ENCODE data around the gene PTH2R. TPM values are rescaled to one million over a fixed set of nuclear protein-coding genes. Genes with fewer than 3 reads are reported as not detected.
A peak's percentile ranks its signal among the peaks of the same experiment; 100 is the strongest.

PTH2R gene
- polyA plus RNA-seq (2013) = 3.0 TPM

- ChIA-PET CTCF (interaction anchor here (0.6 to 1.9 kb wide), 8 partner anchors 9 to 927 kb away, joined by 3 to 10 read pairs (median 4); no protein-coding TSS in a partner anchor), POLR2A (interaction anchor here (0.5 to 0.6 kb wide), 4 partner anchors 54 to 1154 kb away, joined by 3 to 4 read pairs (median 4); no protein-coding TSS in a partner anchor)
- peak; percentile 10 to 66 (median 56) for DNase-seq
- H3K27me3 ChIP-seq (replicated peaks in 2 of 5; ENCODE audit: control insufficient read depth in 4 of 5, insufficient read depth in 5 of 5, low read length in 4 of 5) = peaks cover 14 to 52% (median 24%) of the 10 kb centered on the region in 5 experiments
- peaks cover 0 to 16% (median 9%) of the 10 kb centered on the region in 4 experiments for H3K4me1 ChIP-seq (ENCODE audit: control extremely low read depth in 1 of 4, control insufficient read depth in 4 of 4, insufficient read depth in 4 of 4, low read length in 3 of 4)
- no peaks in the 10 kb centered on the region for H3K36me3 ChIP-seq (ENCODE audit: control insufficient read depth in 4 of 4, insufficient read depth in 4 of 4, low read length in 3 of 4)
- no peaks in the 10 kb centered on the region for H3K9me3 ChIP-seq (ENCODE audit: control extremely low read depth in 1 of 5, control insufficient read depth in 4 of 5, insufficient read depth in 2 of 5, low read depth in 1 of 5, low read length in 4 of 5)
- WGBS (ENCODE audit: insufficient coverage) = 4% methylated on average over 75 of the region's 82 CpGs
- no peak within 1 kb of the TSS for H3K27ac ChIP-seq (ENCODE audit: insufficient read depth in 1 of 2, low read depth in 1 of 2, low read length in 2 of 2, poor library complexity in 1 of 2, severe bottlenecking in 2 of 2)
- H3K4me3 ChIP-seq (ENCODE audit: control insufficient read depth in 1 of 7, extremely low read depth in 1 of 7, insufficient read depth in 4 of 7, low read depth in 2 of 7, low read length in 6 of 7) = peak within 1 kb of the TSS; percentile 18 to 64 (median 33)
These were observed at the start of gene PTH2R for GRCh38 chr2:208406474-208407451. TSS of gene PTH2R (plus strand) at chr2:208406792. CDS start at chr2:208407044, 252 bp downstream.

GRCh38 chr2:208356846-208357574, 49.6 kb upstream of the PTH2R start:
- Histone ChIP-seq H3K4me3 (ENCODE audit: control insufficient read depth in 1 of 7, extremely low read depth in 1 of 7, insufficient read depth in 4 of 7, low read depth in 2 of 7, low read length in 6 of 7) (no peak overlapping the region), H3K27me3 (replicated peaks in 2 of 5; ENCODE audit: control insufficient read depth in 4 of 5, insufficient read depth in 5 of 5, low read length in 4 of 5) (peaks cover 0 to 3% (median 0%) of the 10 kb centered on the region in 5 experiments), H3K27ac (ENCODE audit: insufficient read depth in 1 of 2, low read depth in 1 of 2, low read length in 2 of 2, poor library complexity in 1 of 2, severe bottlenecking in 2 of 2) (no peak overlapping the region), H3K36me3 (ENCODE audit: control insufficient read depth in 4 of 4, insufficient read depth in 4 of 4, low read length in 3 of 4) (peaks cover 10 to 60% (median 36%) of the 10 kb centered on the region in 4 experiments), H3K9me3 (ENCODE audit: control extremely low read depth in 1 of 5, control insufficient read depth in 4 of 5, insufficient read depth in 2 of 5, low read depth in 1 of 5, low read length in 4 of 5) (no peaks in the 10 kb centered on the region), H3K4me1 (ENCODE audit: control extremely low read depth in 1 of 4, control insufficient read depth in 4 of 4, insufficient read depth in 4 of 4, low read length in 3 of 4) (peaks cover 0 to 5% (median 0%) of the 10 kb centered on the region in 4 experiments)
- POLR2A ChIA-PET = no interaction called here
- CTCF ChIA-PET = interaction anchor here (1.2 to 1.9 kb wide), 2 partner anchors 9 to 17 kb away, joined by 4 read pairs; no protein-coding TSS in a partner anchor
- DNase-seq = no peak
- WGBS (ENCODE audit: insufficient coverage) = 50% methylated on average over 1 of the region's 1 CpG

- peaks cover 0 to 3% (median 0%) of the 10 kb centered on the region in 5 experiments for H3K27me3 ChIP-seq (replicated peaks in 2 of 5; ENCODE audit: control insufficient read depth in 4 of 5, insufficient read depth in 5 of 5, low read length in 4 of 5)
- H3K27ac ChIP-seq (ENCODE audit: insufficient read depth in 1 of 2, low read depth in 1 of 2, low read length in 2 of 2, poor library complexity in 1 of 2, severe bottlenecking in 2 of 2) = no peak overlapping the region
- CTCF ChIA-PET = interaction anchor here (1.2 kb wide), 1 partner anchor 15 kb away, joined by 4 read pairs; no protein-coding TSS in a partner anchor
- H3K9me3 ChIP-seq (ENCODE audit: control extremely low read depth in 1 of 5, control insufficient read depth in 4 of 5, insufficient read depth in 2 of 5, low read depth in 1 of 5, low read length in 4 of 5) = no peaks in the 10 kb centered on the region
- 97% methylated on average over 8 of the region's 10 CpGs for WGBS (ENCODE audit: insufficient coverage)
- peaks cover 0 to 17% (median 8%) of the 10 kb centered on the region in 4 experiments for H3K4me1 ChIP-seq (ENCODE audit: control extremely low read depth in 1 of 4, control insufficient read depth in 4 of 4, insufficient read depth in 4 of 4, low read length in 3 of 4)
- peak overlapping the region in 2 of 7 experiments; percentile 12 to 39 for H3K4me3 ChIP-seq (ENCODE audit: control insufficient read depth in 1 of 7, extremely low read depth in 1 of 7, insufficient read depth in 4 of 7, low read depth in 2 of 7, low read length in 6 of 7)
- DNase-seq = peak in 1 of 3 donors; percentile 12
- POLR2A ChIA-PET = no interaction called here
- peaks cover 2 to 40% (median 21%) of the 10 kb centered on the region in 4 experiments for H3K36me3 ChIP-seq (ENCODE audit: control insufficient read depth in 4 of 4, insufficient read depth in 4 of 4, low read length in 3 of 4)
These were observed 47.6 kb upstream of the PTH2R start for GRCh38 chr2:208358758-208359631.

GRCh38 chr2:208359632-208359986, 47.0 kb upstream of the PTH2R start:
- peaks cover 0 to 17% (median 8%) of the 10 kb centered on the region in 4 experiments for H3K4me1 ChIP-seq (ENCODE audit: control extremely low read depth in 1 of 4, control insufficient read depth in 4 of 4, insufficient read depth in 4 of 4, low read length in 3 of 4)
- H3K27ac ChIP-seq (ENCODE audit: insufficient read depth in 1 of 2, low read depth in 1 of 2, low read length in 2 of 2, poor library complexity in 1 of 2, severe bottlenecking in 2 of 2) = no peak overlapping the region
- H3K4me3 ChIP-seq (ENCODE audit: control insufficient read depth in 1 of 7, extremely low read depth in 1 of 7, insufficient read depth in 4 of 7, low read depth in 2 of 7, low read length in 6 of 7) = peak overlapping the region in 4 of 7 experiments; percentile 12 to 54 (median 29)
- 64% methylated on average over 4 of the region's 17 CpGs for WGBS (ENCODE audit: insufficient coverage)
- peak; percentile 29 to 64 (median 53) for DNase-seq
- peaks cover 2 to 36% (median 17%) of the 10 kb centered on the region in 4 experiments for H3K36me3 ChIP-seq (ENCODE audit: control insufficient read depth in 4 of 4, insufficient read depth in 4 of 4, low read length in 3 of 4)
- POLR2A ChIA-PET = no interaction called here
- CTCF ChIA-PET = no interaction called here
- H3K9me3 ChIP-seq (ENCODE audit: control extremely low read depth in 1 of 5, control insufficient read depth in 4 of 5, insufficient read depth in 2 of 5, low read depth in 1 of 5, low read length in 4 of 5) = peaks cover 0 to 2% (median 0%) of the 10 kb centered on the region in 5 experiments
- peaks cover 0 to 3% (median 0%) of the 10 kb centered on the region in 5 experiments for H3K27me3 ChIP-seq (replicated peaks in 2 of 5; ENCODE audit: control insufficient read depth in 4 of 5, insufficient read depth in 5 of 5, low read length in 4 of 5)

GRCh38 chr2:208360259-208361076, 46.1 kb upstream of the PTH2R start:
- POLR2A ChIA-PET = no interaction called here
- no peak overlapping the region for H3K27ac ChIP-seq (ENCODE audit: insufficient read depth in 1 of 2, low read depth in 1 of 2, low read length in 2 of 2, poor library complexity in 1 of 2, severe bottlenecking in 2 of 2)
- CTCF ChIA-PET = no interaction called here
- no peak overlapping the region for H3K4me3 ChIP-seq (ENCODE audit: control insufficient read depth in 1 of 7, extremely low read depth in 1 of 7, insufficient read depth in 4 of 7, low read depth in 2 of 7, low read length in 6 of 7)
- no peak for DNase-seq
- 96% methylated on average over 45 of the region's 48 CpGs for WGBS (ENCODE audit: insufficient coverage)
- peaks cover 0 to 9% (median 3%) of the 10 kb centered on the region in 5 experiments for H3K9me3 ChIP-seq (ENCODE audit: control extremely low read depth in 1 of 5, control insufficient read depth in 4 of 5, insufficient read depth in 2 of 5, low read depth in 1 of 5, low read length in 4 of 5)
- H3K27me3 ChIP-seq (replicated peaks in 2 of 5; ENCODE audit: control insufficient read depth in 4 of 5, insufficient read depth in 5 of 5, low read length in 4 of 5) = peaks cover 0 to 3% (median 0%) of the 10 kb centered on the region in 5 experiments
- H3K4me1 ChIP-seq (ENCODE audit: control extremely low read depth in 1 of 4, control insufficient read depth in 4 of 4, insufficient read depth in 4 of 4, low read length in 3 of 4) = peaks cover 0 to 17% (median 8%) of the 10 kb centered on the region in 4 experiments
- peaks cover 0 to 28% (median 9%) of the 10 kb centered on the region in 4 experiments for H3K36me3 ChIP-seq (ENCODE audit: control insufficient read depth in 4 of 4, insufficient read depth in 4 of 4, low read length in 3 of 4)
